Left kidney (tissue), 8 donors: ENCODE data around the gene TRIM23. TPM values are rescaled to one million over a fixed set of nuclear protein-coding genes. Genes with fewer than 3 reads are reported as not detected.
"Not testable (repeated sequence)": the region's sequence is repeated elsewhere in the genome, so short reads cannot be mapped to it uniquely, and the experiment has no call there.

Experiments used
- DNase-seq: peaks from one replicate; pipeline ENCODE4 v3.0.0-alpha.2; 2013
- long read RNA-seq, 8 donors: transcript quantifications; one replicate each; lab custom pipeline, GENCODE V29; 2026
- polyA plus RNA-seq: library from polyadenylated mRNA; unstranded; fragments of 120-200 nt; gene quantifications from one replicate; pipeline ENCODE4 v1.2.1, GENCODE V29; 2013; ENCODE audit not compliant: insufficient read length

Gene TRIM23
- polyA plus RNA-seq = 24.5 TPM
- long read RNA-seq, donor 1, full-length matches to known transcripts = 3 of 3 reads
- long read RNA-seq, donor 1, partial matches to known transcripts = 0 of 3 reads
- long read RNA-seq, donor 1, other reads (novel, unspliced or antisense) = 0 of 3 reads
- long read RNA-seq, donor 2, full-length matches to known transcripts = 5 of 18 reads
- long read RNA-seq, donor 2, partial matches to known transcripts = 13 of 18 reads
- long read RNA-seq, donor 2, other reads (novel, unspliced or antisense) = 0 of 18 reads
- long read RNA-seq, donor 3, full-length matches to known transcripts = 5 of 5 reads
- long read RNA-seq, donor 3, partial matches to known transcripts = 0 of 5 reads
- long read RNA-seq, donor 3, other reads (novel, unspliced or antisense) = 0 of 5 reads
- long read RNA-seq, donor 4 = 0 reads
- long read RNA-seq, donor 5, full-length matches to known transcripts = 8 of 8 reads
- long read RNA-seq, donor 5, partial matches to known transcripts = 0 of 8 reads
- long read RNA-seq, donor 5, other reads (novel, unspliced or antisense) = 0 of 8 reads
- long read RNA-seq, donor 6, full-length matches to known transcripts = 1 of 26 reads
- long read RNA-seq, donor 6, partial matches to known transcripts = 25 of 26 reads
- long read RNA-seq, donor 6, other reads (novel, unspliced or antisense) = 0 of 26 reads
- long read RNA-seq, donor 7, full-length matches to known transcripts = 9 of 9 reads
- long read RNA-seq, donor 7, partial matches to known transcripts = 0 of 9 reads
- long read RNA-seq, donor 7, other reads (novel, unspliced or antisense) = 0 of 9 reads
- long read RNA-seq, donor 8, full-length matches to known transcripts = 5 of 5 reads
- long read RNA-seq, donor 8, partial matches to known transcripts = 0 of 5 reads
- long read RNA-seq, donor 8, other reads (novel, unspliced or antisense) = 0 of 5 reads

DNA sequence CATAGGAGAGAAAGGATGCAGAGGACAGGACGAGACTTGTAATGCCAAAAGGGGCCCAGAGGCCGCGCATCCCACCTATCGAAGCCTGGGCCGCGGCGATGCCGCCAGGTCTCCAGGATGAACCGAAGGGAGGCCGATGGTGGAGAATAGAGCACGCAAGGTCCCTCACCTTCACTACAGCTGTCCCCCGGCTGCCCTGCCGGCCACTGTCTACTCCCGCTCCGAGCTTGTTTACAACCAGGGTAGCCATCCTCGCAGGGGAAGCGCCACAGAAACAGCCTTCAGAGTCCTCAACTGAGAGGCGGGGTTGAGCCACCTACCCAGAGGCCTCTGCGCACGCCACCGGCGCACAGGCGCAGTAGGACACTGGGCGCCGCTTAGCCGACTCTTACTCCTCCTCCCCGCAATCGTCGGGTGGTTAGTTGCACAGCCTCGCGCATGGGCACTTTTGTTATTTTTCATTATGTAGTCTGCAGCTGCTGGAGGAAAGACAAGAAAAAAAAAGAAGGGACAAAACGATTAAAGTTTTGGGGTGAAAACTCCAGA is at the start of gene TRIM23:
TSS of gene TRIM23 (minus strand) at position 309 of the 546 bp plus-strand sequence. CDS start at position 250, 59 bp downstream.
- DNase-seq = peak; percentile 95

DNA sequence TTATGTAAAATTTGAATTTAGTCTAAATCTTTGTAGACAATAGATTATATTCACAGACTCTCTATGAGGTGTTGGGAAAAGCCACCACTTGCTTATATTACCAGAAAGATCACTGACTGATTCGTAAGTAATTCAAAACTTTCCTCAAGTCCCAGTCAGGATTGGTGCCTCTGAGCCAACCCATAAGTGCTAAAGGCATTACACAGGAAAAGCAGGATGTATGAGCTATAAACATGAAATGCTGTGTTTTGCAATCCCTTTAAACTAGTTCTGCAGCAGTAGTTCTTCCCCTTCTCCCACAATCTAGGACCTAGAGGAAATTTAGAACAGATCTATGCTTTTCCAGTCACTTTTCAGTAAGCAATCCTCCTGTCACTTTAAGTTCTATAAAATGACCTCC is 48.7 kb upstream of the TRIM23 start:
- DNase-seq = no peak

DNA sequence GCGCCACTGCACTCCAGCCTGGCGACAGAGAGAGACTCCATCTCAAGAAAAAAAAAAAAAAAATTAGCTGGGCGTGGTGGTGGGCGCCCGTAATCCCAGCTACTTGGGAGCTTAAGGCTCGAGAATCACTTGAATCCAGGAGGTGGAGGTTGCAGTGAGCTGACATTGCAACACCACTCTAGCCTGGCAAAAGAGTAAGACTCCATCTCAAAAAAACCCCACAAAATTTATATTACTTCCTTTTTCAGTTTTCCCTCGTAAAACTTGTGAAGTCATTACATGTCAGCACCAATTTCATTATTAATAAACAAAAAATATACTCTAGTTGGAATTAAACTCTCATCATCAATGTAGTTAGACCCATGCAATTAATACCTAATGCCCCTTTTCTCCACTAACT is 44.6 kb upstream of the TRIM23 start:
- DNase-seq = no peak

DNA sequence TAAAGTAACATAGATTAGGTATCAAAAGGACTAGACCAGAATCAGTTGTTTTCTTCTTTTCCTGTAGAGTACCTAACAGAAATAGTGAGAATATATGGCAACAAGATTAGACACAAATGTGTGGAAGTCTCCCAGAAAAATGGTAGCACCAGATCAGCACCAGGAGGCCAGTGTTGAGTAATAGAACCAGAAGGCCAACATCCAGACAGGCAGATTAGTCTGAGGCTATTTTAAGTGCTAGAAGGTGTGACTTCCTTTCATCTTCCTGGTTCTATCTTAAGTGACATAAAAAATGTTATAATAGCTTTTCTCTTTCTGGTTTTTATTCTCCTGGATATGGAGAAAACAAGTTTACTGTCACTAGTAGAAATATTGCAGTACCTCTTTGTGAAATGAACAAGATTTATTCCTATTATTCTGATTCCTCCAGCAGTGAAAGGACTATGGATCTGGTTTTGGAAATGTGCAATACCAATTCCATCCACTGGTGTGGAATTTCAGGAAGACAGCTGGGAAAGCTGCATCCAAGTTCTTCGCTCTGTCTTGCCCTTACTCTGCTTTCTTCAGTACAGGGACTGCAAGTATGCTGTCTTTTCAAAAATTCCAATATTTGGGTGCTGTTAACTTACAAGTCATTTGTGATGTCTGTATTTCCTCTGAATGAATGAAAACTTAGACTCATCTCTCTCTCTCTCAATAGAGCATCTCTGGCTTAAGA is 39.8 kb upstream of the TRIM23 start:
- no peak for DNase-seq

DNA sequence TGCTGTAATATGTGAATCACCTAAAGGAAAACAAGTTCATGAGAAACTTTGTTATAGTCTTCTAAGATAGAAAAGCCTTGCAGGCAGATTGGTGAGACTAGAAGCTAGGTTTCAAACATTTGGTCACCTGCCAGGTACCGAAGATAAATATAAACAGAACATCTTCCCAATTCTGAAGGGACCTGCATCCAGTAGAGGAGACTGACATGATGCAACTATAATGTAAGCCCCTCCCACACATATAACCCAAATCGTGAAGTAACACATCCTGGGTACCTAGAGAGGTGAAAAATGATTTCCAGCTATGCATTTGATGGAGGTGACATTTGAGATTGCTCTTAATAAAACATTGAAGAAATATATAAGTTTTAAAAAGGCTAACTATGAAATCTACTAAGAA is 30.6 kb upstream of the TRIM23 start:
- DNase-seq = no peak

DNA sequence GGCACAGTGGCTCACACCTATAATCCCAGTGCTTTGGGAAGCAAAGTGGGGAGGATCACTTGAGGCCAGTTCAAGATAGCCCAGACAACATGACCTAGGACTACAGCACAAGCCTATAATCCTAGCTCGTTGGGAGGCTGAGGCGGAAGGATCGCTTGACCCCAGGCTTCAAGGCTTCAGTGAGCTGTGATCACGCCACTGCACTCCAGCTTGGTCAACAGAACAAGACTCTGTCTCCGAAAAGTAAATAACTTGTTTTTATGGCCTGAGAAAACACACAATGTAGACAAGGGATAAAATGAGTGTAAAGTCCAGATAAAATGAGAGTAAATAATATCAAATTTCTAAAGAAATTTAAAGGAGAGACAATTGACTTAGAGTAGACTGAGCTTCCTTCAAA is 27.0 kb upstream of the TRIM23 start:
- DNase-seq = no peak

DNA sequence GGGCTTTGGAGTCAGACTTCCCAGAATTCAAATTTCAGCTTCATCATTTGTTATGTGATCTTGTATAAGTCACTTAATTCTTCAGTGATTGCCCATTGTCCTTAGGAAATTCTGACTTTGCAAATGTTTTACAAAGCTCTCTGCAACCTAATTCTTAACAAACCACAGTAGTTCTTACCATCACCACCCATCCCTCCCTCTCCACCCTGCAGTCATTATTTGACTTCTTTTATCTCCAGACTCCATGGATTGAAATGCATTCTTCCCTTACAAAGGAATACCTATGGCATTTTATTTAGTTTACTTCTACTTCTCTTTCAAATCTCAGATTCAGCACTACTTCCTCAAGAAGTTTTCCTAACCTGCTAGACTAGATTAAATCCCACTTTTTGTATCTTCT is 23.8 kb upstream of the TRIM23 start:
- DNase-seq = no peak

DNA sequence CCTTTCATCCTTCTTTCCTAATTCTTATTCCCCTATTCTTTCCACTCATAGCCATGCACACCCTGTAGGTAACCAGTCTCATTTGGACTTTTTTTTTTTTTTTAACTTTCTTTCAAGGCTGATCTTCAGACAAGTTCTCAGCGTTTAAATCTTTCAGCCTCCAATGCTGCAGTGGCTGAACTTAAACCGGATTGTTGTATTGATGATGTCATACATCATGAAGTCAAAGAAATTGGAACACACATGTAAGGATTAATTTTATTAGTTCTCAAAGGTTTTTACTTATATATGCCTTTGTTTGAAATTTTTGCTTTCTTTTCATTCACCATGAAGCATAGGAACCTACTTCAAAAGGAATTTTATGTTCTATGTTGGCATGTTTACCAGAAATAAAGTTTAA is 22.8 kb upstream of the TRIM23 start:
- DNase-seq = no peak

DNA sequence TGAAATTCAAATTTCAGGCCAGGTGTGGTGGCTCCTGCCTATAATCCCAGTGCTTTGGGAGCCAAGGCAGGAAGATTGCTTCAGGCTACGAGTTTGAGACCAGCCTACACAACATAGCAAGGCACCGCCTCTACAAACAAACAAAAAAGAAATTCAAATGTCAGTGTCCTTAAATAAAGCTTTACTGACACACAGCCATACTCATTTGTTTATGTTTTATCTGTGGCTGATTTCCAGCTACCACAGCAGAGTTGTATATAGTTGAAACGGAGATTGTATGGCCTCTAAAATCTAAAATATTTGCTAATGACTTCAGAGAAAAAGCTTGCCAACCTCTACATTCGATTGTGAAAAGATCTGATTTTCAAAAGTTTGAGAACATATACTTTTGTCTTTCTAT is 16.1 kb upstream of the TRIM23 start:
- no peak for DNase-seq

DNA sequence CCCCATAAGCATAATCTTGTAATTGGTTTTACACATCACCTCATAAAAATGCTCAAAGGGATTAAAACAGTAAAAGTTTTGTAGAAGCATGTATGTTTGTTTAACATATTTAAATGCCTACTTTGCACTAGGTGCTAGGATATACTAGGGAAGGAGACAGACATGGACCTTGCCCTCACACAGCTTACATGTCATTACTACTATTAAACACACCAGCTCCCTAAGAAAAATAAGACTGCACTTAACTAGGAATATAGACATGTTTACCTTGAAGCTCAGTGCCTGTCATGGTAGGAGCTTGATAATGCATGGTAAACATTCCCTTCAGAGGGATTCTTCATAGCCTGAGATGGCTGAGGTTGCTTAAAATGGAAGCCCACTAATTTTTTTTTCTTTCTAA is 6.8 kb upstream of the TRIM23 start:
- no peak for DNase-seq

- DNase-seq = peak; percentile 3
These were observed 1.6 kb upstream of the TRIM23 start for GRCh38 chr5:65625743-65626142.

- DNase-seq = peak; percentile 92
These were observed 730 bp upstream of the TRIM23 start, which contains the start of the genes SHLD3 and TRAPPC13 for GRCh38 chr5:65624571-65625555. SHLD3 (plus strand) TSS chr5:65625027; CDS start chr5:65629588, 4,561 bp downstream. TRAPPC13 (plus strand) TSS chr5:65625027; CDS start chr5:65625061, 34 bp downstream.

DNA sequence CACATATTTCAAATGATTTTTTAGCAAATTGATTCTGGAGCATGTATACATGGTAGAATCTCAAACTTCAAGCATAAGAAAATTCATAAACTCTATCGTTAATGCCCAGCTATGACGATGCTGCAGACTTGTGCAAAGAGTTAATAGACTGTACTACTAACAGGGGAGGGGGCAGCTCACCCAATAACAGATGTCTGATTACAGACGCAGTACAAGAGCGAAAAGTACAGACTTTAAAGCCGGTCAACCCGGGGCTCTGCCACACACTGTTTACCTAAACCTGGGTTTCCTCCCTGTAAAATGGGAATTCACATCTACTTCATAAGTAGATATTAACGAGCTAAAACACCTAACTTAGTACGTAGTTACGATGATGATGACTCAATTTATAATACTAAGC is 651 bp downstream of the TRIM23 start:
- DNase-seq = peak; percentile 0

- not testable (repeated sequence) for DNase-seq
These were observed 2.2 kb downstream of the TRIM23 start for GRCh38 chr5:65621961-65622360.

GRCh38 chr5:65620021-65620420 is 4.1 kb downstream of the TRIM23 start:
- DNase-seq = no peak

DNA sequence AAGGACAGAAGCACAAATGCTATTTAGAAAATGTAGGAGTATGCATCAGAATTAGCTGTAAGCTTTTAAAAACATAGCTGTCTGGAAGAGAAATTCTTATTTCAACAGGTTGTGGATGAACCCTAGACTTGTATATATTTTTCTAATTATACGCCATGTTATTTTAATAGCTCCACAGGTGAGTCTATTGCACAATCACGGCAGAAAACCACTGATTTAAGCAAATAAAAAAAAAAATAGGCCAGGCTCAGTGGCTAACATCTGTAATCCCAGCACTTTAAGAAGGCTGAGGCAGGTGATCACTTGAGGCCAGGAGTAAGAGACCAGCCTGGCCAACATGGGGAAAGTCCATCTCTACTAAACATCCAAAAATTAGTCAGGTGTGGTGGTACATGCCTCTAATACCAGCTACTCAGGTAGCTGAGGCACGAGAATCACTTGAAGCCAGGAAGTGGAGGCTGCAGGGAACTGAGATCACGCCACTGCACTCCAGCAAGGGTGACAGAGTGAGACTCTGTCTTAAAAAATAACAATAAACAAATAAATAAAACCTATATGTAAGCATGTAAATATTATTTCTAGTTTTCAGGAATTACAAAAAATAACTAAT is 11.7 kb downstream of the TRIM23 start:
- DNase-seq = no peak

DNA sequence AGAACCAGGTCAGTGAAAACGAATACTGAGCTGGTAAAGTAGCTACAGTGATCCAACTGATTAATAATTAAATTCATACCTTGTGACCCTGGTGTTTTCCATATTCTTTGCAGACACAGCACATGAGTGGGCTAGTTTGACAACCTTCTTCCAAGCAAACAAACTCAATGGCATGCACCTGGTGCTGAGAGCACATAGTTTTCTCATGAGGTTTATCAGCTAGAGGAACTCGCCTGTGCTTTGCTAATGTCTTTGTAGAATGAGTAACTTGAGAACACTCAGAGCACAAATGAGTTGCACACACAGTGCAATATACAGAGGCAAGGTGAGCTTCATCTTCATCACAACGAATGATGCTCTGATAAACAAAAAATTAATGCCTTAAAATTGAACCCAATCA is 12.6 kb downstream of the TRIM23 start:
- DNase-seq = peak; percentile 17

- not testable (repeated sequence) for DNase-seq
These were observed 22.4 kb downstream of the TRIM23 start for GRCh38 chr5:65601761-65602160.

DNA sequence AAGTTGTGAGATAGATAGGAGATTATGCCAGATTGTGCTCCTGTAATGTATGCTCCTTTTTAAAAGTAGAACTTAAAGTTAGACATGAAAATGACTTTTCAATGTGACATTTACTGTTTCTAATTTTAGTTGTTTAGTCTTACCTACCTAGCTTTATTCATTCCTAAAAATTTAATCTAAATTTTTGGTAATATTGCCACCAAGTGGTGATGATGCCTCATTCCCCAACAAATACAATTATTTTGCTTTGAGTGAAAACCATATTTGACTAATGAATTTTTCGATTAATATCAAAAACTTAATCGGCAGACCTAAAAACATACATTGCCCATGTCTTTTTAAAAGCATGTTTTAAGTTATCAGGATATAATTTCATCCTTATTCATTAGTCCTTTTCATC is 35.4 kb downstream of the TRIM23 start:
- no peak for DNase-seq

DNA sequence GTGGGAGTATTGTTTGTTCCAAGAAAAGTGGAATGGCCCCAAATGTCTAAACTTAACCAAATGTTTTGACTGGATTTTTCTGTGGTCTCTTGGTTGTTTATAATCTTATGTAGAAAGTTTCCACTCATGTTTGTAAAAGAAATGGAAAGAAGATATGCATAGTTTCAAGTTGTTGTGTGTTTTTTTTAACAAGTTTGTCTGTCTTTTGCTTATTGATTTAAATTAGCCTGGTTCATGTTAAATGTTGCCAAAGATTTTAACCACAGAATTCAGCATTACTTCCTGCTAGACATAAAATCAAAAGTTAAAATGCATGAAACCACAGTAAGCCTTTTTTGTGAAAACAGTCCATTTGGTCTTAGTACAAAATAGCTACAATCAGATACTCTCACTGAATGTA is 47.0 kb downstream of the TRIM23 start:
- DNase-seq = no peak
